Right atrium auricular region (tissue), 2 donors: Measurements from ENCODE around the gene TMEM255A. TPM values are rescaled to one million over a fixed set of nuclear protein-coding genes. Genes with fewer than 3 reads are reported as not detected.

Source experiments
- DNase-seq: peaks from one replicate; pipeline ENCODE4 v3.0.0-alpha.2; 2019; ENCODE audit warnings: low spot score
- H3K27ac ChIP-seq, 2 donors: fragments of 200-600 bp; sonication (generic); 1 replicate in 1 of 2; 2 replicates in 1 of 2; pipeline ENCODE4 v1.5.1; 2016 to 2019
- H3K27me3 ChIP-seq, 2 donors: fragments of 200-600 bp; sonication (generic); one replicate each; pipeline versions ENCODE4 v1.5.1 to v1.6.0; 2017 to 2019
- H3K36me3 ChIP-seq: fragments of 200-600 bp; sonication (generic); one replicate; pipeline ENCODE4 v1.5.1; 2016
- H3K4me1 ChIP-seq, 2 donors: fragments of 200-600 bp; sonication (generic); one replicate each; pipeline versions ENCODE4 v1.5.1 to v1.6.0; 2017 to 2019
- H3K4me3 ChIP-seq, 2 donors: fragments of 200-600 bp; sonication (generic); 1 replicate in 1 of 2; 2 replicates in 1 of 2; pipeline ENCODE4 v1.5.1; 2017 to 2019; ENCODE audit warnings: mild to moderate bottlenecking in 1 of 2, moderate library complexity in 1 of 2
- H3K9me3 ChIP-seq, 2 donors: fragments of 200-600 bp; sonication (generic); one replicate each; pipeline ENCODE4 v1.5.1; 2019
- CTCF ChIP-seq, 2 donors: fragments of 200-600 bp; sonication (generic); IDR thresholded peaks; one replicate each; pipeline ENCODE4 v1.5.1; 2019; ENCODE audit warnings: antibody characterized with exemption in 2 of 2
- total RNA-seq, 2 donors: library from RNA; depleted of rRNA; stranded (reverse); fragments of >200 nt; gene quantifications; one replicate each; pipeline ENCODE4 v1.1.0, GENCODE V29; 2016

The TMEM255A gene
- total RNA-seq, 2 donors from 2014 or later: 0.70 to 0.79 TPM

GRCh38 chrX:120309873-120310705 lies 1.2 kb downstream of the TMEM255A start:
- H3K27me3 ChIP-seq: peaks cover 0 to 2% of the 10 kb centered on the region in 2 donors

GRCh38 chrX:120308959-120309872 lies 2.0 kb downstream of the TMEM255A start:
- Histone ChIP-seq H3K9me3 (no peaks in the 10 kb centered on the region), H3K4me3 (peak overlapping the region; percentile 4 to 43), H3K36me3 (no peaks in the 10 kb centered on the region), H3K27ac (no peak overlapping the region), H3K27me3 (peaks cover 0 to 2% of the 10 kb centered on the region in 2 donors), H3K4me1 (peaks cover 0 to 27% of the 10 kb centered on the region in 2 donors)
- no peak for DNase-seq
- no peak for TF ChIP-seq CTCF (IDR thresholded peaks at IDR 0.05)

More at GRCh38 chrX:120309873-120310705, 1.2 kb downstream of the TMEM255A start:
- H3K9me3 ChIP-seq: no peaks in the 10 kb centered on the region
- peak overlapping the region; percentile 4 to 43 for H3K4me3 ChIP-seq
- DNase-seq: no peak
- TF ChIP-seq CTCF (IDR thresholded peaks at IDR 0.05): no peak
- H3K27ac ChIP-seq: no peak overlapping the region
- H3K4me1 ChIP-seq: peaks cover 0 to 27% of the 10 kb centered on the region in 2 donors
- no peaks in the 10 kb centered on the region for H3K36me3 ChIP-seq

GRCh38 chrX:120308558-120308957 lies 2.7 kb downstream of the TMEM255A start:
- TF ChIP-seq CTCF (IDR thresholded peaks at IDR 0.05): no peak
- no peak overlapping the region for H3K27ac ChIP-seq
- H3K36me3 ChIP-seq: no peaks in the 10 kb centered on the region
- H3K4me1 ChIP-seq: peaks cover 0 to 27% of the 10 kb centered on the region in 2 donors
- no peaks in the 10 kb centered on the region for H3K9me3 ChIP-seq
- peak overlapping the region in 1 of 2 donors; percentile 43 for H3K4me3 ChIP-seq
- DNase-seq: no peak
- H3K27me3 ChIP-seq: peaks cover 0 to 2% of the 10 kb centered on the region in 2 donors

GRCh38 chrX:120306630-120307029 lies 4.6 kb downstream of the TMEM255A start:
- no peak overlapping the region for H3K27ac ChIP-seq
- peaks cover 0 to 27% of the 10 kb centered on the region in 2 donors for H3K4me1 ChIP-seq
- no peak overlapping the region for H3K4me3 ChIP-seq
- DNase-seq: no peak
- no peaks in the 10 kb centered on the region for H3K9me3 ChIP-seq
- peaks cover 0 to 2% of the 10 kb centered on the region in 2 donors for H3K27me3 ChIP-seq
- no peak for TF ChIP-seq CTCF (IDR thresholded peaks at IDR 0.05)
- no peaks in the 10 kb centered on the region for H3K36me3 ChIP-seq

GRCh38 chrX:120305531-120306141 lies 5.6 kb downstream of the TMEM255A start:
- H3K36me3 ChIP-seq: no peaks in the 10 kb centered on the region
- no peak for DNase-seq
- no peaks in the 10 kb centered on the region for H3K9me3 ChIP-seq
- H3K27ac ChIP-seq: no peak overlapping the region
- H3K4me3 ChIP-seq: no peak overlapping the region
- peaks cover 0 to 2% of the 10 kb centered on the region in 2 donors for H3K27me3 ChIP-seq
- TF ChIP-seq CTCF (IDR thresholded peaks at IDR 0.05): no peak
- H3K4me1 ChIP-seq: peaks cover 0 to 21% of the 10 kb centered on the region in 2 donors
